GM18873 (cell line): ENCODE measurements around the gene INTU.
A peak's percentile ranks its signal among the peaks of the same experiment; 100 is the strongest.

Source experiments
- ATAC-seq: cut with Tn5 transposase; IDR thresholded peaks from one replicate; pipeline ENCODE4 v1.9.1; 2021; ENCODE audit warnings: mild to moderate bottlenecking, moderate library complexity, moderate number of reproducible peaks; ENCODE audit not compliant: unreplicated experiment, low FRiP score

Gene INTU

GRCh38 chr4:127734976-127735375 lies 102.2 kb downstream of the INTU start:
- ATAC-seq, result no peak

- ATAC-seq, result no peak
Measured at GRCh38 chr4:127737295-127737694, 104.5 kb downstream of the INTU start.

- ATAC-seq, result no peak
Measured at GRCh38 chr4:127741247-127741646, 108.5 kb downstream of the INTU start.

- ATAC-seq, result no peak
Measured at GRCh38 chr4:127747883-127748282, 115.1 kb downstream of the INTU start.

- no peak for ATAC-seq
Measured at GRCh38 chr4:127748957-127749356, 116.2 kb downstream of the INTU start.

GRCh38 chr4:127756906-127757305 lies 124.1 kb downstream of the INTU start:
- no peak for ATAC-seq

- ATAC-seq, result peak; percentile 74
Measured at GRCh38 chr4:127759228-127759820, 126.6 kb downstream of the INTU start.

GRCh38 chr4:127759893-127760292 lies 127.1 kb downstream of the INTU start:
- ATAC-seq, result no peak

GRCh38 chr4:127771535-127772275 lies 138.9 kb downstream of the INTU start:
- no peak for ATAC-seq

- ATAC-seq, result no peak
Measured at GRCh38 chr4:127772769-127773671, 140.3 kb downstream of the INTU start.

- ATAC-seq, result no peak
Measured at GRCh38 chr4:127775843-127776242, 143.1 kb downstream of the INTU start.
